HCT116 (cell line): Measurements from ENCODE around the gene VANGL2.

Experiments
- EZH2 ChIP-seq: fragments of 200-600 bp; sonication (generic); IDR thresholded peaks from 2 replicates; pipeline ENCODE4 v1.6.1; 2017; ENCODE audit warnings: antibody characterized with exemption, mixed run types
- POLR2A ChIP-seq: IDR thresholded peaks from 2 replicates; pipeline ENCODE4 v1.7.0; 2011; ENCODE audit warnings: borderline replicate concordance; ENCODE audit not compliant: insufficient read depth, insufficient read length; ENCODE audit errors: extremely low read depth
- RAD21 ChIP-seq: IDR thresholded peaks from 2 replicates; pipeline ENCODE4 v1.6.1; 2012; ENCODE audit warnings: low read depth, mild to moderate bottlenecking
- TF ChIP-seq, protein P1 (sequence below), 3 experiments: fragments of 200-600 bp in 1 of 3; sonication (generic) in 1 of 3; IDR thresholded peaks in 2 of 3; conservative IDR thresholded peaks in 1 of 3; 2 replicates each; pipeline ENCODE4 v1.5.1; 2012 to 2017; ENCODE audit warnings: low read depth in 2 of 3, low read length in 2 of 3, antibody characterized with exemption in 1 of 3, borderline replicate concordance in 1 of 3, control low read depth in 1 of 3, mild to moderate bottlenecking in 1 of 3, mixed read lengths in 1 of 3, mixed run types in 1 of 3, moderate library complexity in 1 of 3; ENCODE audit not compliant: insufficient read depth in 1 of 3
- TF ChIP-seq, protein P2 (sequence below): IDR thresholded peaks from 2 replicates; pipeline ENCODE4 v1.6.1; 2012

DNA sequence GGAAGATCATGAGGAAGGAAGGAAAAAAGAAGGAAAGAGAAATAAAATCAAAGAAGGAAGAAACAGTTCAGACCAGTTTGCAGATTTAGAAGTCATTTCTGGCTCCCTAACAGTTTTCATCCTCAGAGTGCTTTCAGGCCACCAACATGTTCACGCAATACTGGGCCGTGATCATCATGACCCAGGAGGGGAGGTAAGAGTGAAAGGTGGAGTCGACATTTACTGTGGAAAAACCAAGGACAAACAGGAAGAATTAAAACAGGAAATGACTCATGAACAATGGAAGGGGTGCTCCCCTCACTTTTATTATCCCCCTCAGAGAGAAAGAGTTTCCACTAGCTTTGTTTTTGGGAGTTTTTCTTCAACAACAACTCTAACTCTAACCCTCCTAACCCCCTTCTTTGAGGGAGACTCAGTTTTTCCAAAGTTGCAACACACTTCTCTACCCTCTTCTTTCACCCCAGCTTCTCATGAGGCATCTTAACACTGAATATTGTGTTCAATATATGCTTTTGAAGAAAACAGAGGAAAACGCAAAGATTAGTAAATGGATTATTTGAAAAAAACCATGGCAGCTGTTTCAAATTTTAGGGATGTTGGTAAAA, 60.4 kb downstream of the VANGL2 start:
- TF ChIP-seq EZH2 (no peak), RAD21 (no peak), POLR2A (no peak)
- TF ChIP-seq, protein P1, sequence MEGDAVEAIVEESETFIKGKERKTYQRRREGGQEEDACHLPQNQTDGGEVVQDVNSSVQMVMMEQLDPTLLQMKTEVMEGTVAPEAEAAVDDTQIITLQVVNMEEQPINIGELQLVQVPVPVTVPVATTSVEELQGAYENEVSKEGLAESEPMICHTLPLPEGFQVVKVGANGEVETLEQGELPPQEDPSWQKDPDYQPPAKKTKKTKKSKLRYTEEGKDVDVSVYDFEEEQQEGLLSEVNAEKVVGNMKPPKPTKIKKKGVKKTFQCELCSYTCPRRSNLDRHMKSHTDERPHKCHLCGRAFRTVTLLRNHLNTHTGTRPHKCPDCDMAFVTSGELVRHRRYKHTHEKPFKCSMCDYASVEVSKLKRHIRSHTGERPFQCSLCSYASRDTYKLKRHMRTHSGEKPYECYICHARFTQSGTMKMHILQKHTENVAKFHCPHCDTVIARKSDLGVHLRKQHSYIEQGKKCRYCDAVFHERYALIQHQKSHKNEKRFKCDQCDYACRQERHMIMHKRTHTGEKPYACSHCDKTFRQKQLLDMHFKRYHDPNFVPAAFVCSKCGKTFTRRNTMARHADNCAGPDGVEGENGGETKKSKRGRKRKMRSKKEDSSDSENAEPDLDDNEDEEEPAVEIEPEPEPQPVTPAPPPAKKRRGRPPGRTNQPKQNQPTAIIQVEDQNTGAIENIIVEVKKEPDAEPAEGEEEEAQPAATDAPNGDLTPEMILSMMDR (IDR thresholded peaks at IDR 0.05 in 2 of 3, conservative IDR thresholded peaks at IDR 0.05 in 1 of 3; ENCODE audit: borderline replicate concordance in 1 of 3, insufficient read depth in 1 of 3, low read depth in 2 of 3, low read length in 2 of 3) = no peak
- TF ChIP-seq, protein P2, sequence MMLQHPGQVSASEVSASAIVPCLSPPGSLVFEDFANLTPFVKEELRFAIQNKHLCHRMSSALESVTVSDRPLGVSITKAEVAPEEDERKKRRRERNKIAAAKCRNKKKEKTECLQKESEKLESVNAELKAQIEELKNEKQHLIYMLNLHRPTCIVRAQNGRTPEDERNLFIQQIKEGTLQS = no peak
